Prostate gland (tissue), 2 donors: Measurements from ENCODE around the gene IMPDH2. TPM values are rescaled to one million over a fixed set of nuclear protein-coding genes. Genes with fewer than 3 reads are reported as not detected.

Experiments
- DNase-seq: peaks from one replicate; pipeline ENCODE4 v3.0.0-alpha.2; 2019; ENCODE audit warnings: low spot score
- H3K27ac ChIP-seq, 2 donors: fragments of 200-600 bp; sonication (generic); 2 replicates each; pipeline ENCODE4 v1.5.1; 2017 to 2019
- H3K27me3 ChIP-seq: fragments of 200-600 bp; sonication (generic); replicated peaks from 2 replicates; pipeline ENCODE4 v1.5.1; 2019; ENCODE audit not compliant: insufficient read depth
- H3K36me3 ChIP-seq, 2 donors: fragments of 200-600 bp; sonication (generic); 1 replicate in 1 of 2; 2 replicates in 1 of 2; pipeline versions ENCODE4 v1.5.1 to v1.8.1; 2017 to 2019
- H3K4me1 ChIP-seq: fragments of 200-600 bp; sonication (generic); replicated peaks from 2 replicates; pipeline ENCODE4 v1.5.1; 2019
- H3K4me3 ChIP-seq, 2 donors: fragments of 200-600 bp; sonication (generic); 2 replicates each; pipeline ENCODE4 v1.5.1; 2017 to 2019
- H3K9me3 ChIP-seq: fragments of 200-600 bp; sonication (generic); 2 replicates; pipeline ENCODE4 v1.5.1; 2017
- POLR2A ChIP-seq: fragments of 450-650 bp; IDR thresholded peaks from one replicate; pipeline ENCODE4 v1.6.1; 2016; ENCODE audit warnings: antibody characterized with exemption, mild to moderate bottlenecking
- POLR2AphosphoS5 ChIP-seq: sonication (generic); formaldehyde crosslinking; IDR thresholded peaks from one replicate; pipeline ENCODE4 v1.6.1; 2017; ENCODE audit warnings: antibody characterized with exemption
- WGBS: methylation state at CpG from one replicate; pipeline ENCODE4 v1.1.5; 2018; 5-methylcytosine and 5-hydroxymethylcytosine counted together
- intact Hi-C: fragments of 100-400 bp; cut with DNase I; formaldehyde crosslinking; loops from one replicate; pipeline ENCODE4 v1.14.2; 2022
- total RNA-seq, 2 donors: library from RNA; depleted of rRNA; stranded (reverse); fragments of >200 nt; gene quantifications; one replicate each; pipeline ENCODE4 v1.1.0, GENCODE V29; 2016
- TF ChIP-seq, protein P1 (sequence below), 4 experiments: fragments of 200-600 bp in 2 of 4; fragments of 450-650 bp in 2 of 4; sonication (generic) in 2 of 4; IDR thresholded peaks; 1 replicate in 3 of 4; 2 replicates in 1 of 4; pipeline ENCODE4 v1.5.1; 2016 to 2019; ENCODE audit warnings: antibody characterized with exemption in 4 of 4, mild to moderate bottlenecking in 2 of 4, moderate library complexity in 2 of 4

IMPDH2 gene
- total RNA-seq, 2 donors from 2014 or later: 110 to 186 TPM

DNA sequence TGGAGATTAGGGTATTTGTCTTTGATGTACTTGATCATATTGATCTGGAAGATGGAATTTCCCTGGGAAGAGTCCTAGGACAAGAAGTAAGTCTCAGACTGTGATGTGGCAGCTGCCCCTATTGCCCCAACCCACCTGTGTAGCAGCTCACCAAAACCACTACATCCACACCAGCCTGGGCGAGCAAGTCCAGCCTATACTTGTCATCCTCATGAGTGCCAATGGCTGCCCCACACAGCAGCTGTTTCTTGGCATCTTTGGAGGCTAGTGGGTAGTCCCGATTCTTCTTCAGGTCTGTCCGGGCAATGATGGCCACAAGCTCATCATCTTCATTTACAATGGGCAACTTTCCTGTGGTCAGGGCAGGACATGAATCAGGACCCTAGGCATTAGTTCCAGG is 2.7 kb downstream of the IMPDH2 start:
- Histone ChIP-seq H3K27ac (no peak overlapping the region), H3K4me3 (no peak overlapping the region), H3K4me1 (peaks cover 6% of the 10 kb centered on the region), H3K27me3 (no peaks in the 10 kb centered on the region), H3K9me3 (no peaks in the 10 kb centered on the region), H3K36me3 (peaks cover 7 to 8% of the 10 kb centered on the region in 2 donors)
- 88% methylated on average over 3 of the region's 3 CpGs for WGBS
- TF ChIP-seq POLR2A: no peak
- TF ChIP-seq POLR2AphosphoS5: no peak
- TF ChIP-seq, protein P1, sequence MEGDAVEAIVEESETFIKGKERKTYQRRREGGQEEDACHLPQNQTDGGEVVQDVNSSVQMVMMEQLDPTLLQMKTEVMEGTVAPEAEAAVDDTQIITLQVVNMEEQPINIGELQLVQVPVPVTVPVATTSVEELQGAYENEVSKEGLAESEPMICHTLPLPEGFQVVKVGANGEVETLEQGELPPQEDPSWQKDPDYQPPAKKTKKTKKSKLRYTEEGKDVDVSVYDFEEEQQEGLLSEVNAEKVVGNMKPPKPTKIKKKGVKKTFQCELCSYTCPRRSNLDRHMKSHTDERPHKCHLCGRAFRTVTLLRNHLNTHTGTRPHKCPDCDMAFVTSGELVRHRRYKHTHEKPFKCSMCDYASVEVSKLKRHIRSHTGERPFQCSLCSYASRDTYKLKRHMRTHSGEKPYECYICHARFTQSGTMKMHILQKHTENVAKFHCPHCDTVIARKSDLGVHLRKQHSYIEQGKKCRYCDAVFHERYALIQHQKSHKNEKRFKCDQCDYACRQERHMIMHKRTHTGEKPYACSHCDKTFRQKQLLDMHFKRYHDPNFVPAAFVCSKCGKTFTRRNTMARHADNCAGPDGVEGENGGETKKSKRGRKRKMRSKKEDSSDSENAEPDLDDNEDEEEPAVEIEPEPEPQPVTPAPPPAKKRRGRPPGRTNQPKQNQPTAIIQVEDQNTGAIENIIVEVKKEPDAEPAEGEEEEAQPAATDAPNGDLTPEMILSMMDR (IDR thresholded peaks at IDR 0.05): no peak
- no peak for DNase-seq
- intact Hi-C loops: no loop called here

DNA sequence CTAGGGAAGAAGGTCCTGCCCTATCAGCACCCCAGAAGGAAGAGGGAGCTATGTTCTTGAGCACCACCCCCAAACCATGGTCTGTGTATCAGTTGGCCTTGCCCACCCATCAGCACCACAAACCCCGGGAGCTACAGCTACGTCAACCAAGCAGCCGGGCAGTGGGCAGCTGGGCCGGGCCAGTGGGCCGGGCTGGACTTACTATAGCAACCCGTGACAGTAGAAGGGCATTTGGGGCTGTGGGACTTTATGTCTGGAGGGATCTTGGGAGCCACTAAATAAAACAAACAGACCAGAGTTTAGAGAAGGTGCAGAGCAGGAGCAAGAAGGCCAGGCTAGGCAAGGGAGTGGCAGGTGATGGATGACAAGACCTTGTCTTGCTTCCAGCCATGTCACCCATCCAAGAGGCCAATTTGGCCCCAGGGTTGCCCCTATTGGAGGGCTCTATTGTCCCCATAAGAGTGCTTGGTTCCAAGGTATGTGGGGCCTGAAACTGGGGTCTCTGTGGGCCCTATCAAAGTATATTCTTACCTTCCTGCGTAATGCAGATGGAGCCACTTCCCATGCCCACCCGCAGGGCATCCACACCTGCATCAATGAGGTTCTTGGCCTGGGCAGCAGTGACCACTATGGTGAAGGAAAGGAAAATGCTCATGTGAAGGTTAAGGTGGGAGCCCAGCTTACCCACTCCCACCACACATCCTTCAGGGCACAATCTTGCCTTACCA is 3.2 kb downstream of the IMPDH2 start:
- H3K9me3 ChIP-seq: no peaks in the 10 kb centered on the region
- no peak overlapping the region for H3K4me3 ChIP-seq
- H3K4me1 ChIP-seq: peaks cover 6% of the 10 kb centered on the region
- TF ChIP-seq, protein P1 (IDR thresholded peaks at IDR 0.05): no peak
- TF ChIP-seq POLR2A: no peak
- TF ChIP-seq POLR2AphosphoS5: no peak
- intact Hi-C loops: no loop called here
- H3K27ac ChIP-seq: no peak overlapping the region
- no peak for DNase-seq
- WGBS: 82% methylated on average over 8 of the region's 8 CpGs
- H3K27me3 ChIP-seq: no peaks in the 10 kb centered on the region
- H3K36me3 ChIP-seq: peaks cover 7 to 8% of the 10 kb centered on the region in 2 donors

DNA sequence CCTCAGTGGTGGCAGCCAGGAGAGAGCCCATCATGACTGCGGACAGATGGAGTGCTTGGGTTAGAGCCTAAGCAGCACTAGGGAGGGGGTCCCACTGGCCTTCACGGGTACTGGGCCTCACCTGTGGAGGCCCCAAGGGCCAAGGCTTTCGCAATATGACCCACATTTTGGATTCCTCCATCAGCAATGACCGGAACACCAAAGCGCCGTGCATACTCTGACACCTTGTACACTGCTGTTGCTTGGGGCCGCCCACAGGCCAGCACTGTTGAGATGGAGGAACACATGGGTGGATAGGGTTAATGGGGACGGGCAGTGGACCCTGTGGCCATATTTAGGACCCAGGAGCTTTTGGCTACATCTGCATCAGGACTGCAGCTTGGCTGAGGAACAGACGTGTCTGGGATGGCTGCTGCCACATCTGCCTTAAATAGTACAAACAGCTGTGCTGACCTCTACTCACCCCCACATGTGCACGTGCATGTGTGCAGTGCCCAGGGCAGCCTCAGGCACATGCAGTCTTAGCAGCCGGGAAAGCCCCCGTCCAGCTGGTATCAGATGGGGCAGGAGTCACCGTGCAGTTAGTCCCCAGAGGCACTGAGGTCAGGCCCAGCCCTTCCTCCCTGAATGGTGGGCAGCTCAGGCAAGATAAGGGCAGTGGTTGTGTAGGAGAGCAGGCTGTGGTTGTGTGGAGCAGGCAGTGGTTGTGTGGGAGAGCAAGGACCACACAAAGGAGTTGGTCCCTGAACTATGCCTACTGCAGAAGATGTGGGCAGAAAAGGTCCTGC is 4.0 kb downstream of the IMPDH2 start:
- Histone ChIP-seq H3K27ac (no peak overlapping the region), H3K27me3 (no peaks in the 10 kb centered on the region), H3K9me3 (no peaks in the 10 kb centered on the region), H3K4me3 (no peak overlapping the region), H3K4me1 (peaks cover 6% of the 10 kb centered on the region), H3K36me3 (peaks cover 7 to 8% of the 10 kb centered on the region in 2 donors)
- intact Hi-C loops: no loop called here
- no peak for TF ChIP-seq POLR2AphosphoS5
- no peak for TF ChIP-seq POLR2A
- TF ChIP-seq, protein P1 (IDR thresholded peaks at IDR 0.05): no peak
- DNase-seq: no peak
- WGBS: 75% methylated on average over 13 of the region's 13 CpGs

DNA sequence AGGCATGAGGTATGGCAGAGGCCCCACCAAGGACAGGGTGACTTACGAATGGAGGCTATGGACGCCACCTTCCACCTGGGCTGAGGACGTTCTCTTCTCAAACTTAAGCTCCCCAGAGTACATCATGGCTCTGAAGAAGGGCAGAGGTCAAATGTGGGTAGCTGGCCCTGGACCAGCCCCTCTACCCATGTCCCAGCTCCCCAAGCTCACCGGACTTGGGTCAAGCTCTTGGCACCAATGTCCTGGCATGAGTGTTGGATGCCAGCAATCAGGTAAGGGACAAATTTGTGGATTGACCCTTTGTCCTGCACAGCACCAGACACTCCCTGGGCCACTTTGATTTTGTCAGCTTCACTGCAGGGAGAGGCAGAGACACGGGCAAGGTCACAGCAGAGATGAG is 4.7 kb downstream of the IMPDH2 start:
- TF ChIP-seq POLR2A (no peak), POLR2AphosphoS5 (no peak)
- TF ChIP-seq, protein P1 (IDR thresholded peaks at IDR 0.05): no peak
- H3K4me3 ChIP-seq: no peak overlapping the region
- H3K9me3 ChIP-seq: no peaks in the 10 kb centered on the region
- H3K4me1 ChIP-seq: peaks cover 6% of the 10 kb centered on the region
- H3K36me3 ChIP-seq: peaks cover 7 to 8% of the 10 kb centered on the region in 2 donors
- no peak for DNase-seq
- no peaks in the 10 kb centered on the region for H3K27me3 ChIP-seq
- WGBS: 70% methylated on average over 5 of the region's 5 CpGs
- no peak overlapping the region for H3K27ac ChIP-seq
- intact Hi-C loops: loop anchor here (5.0 kb wide), 1 partner anchor 68 kb away; the partner anchor contains the start of gene QRICH1
